ENCODE data around the gene POTEM. TPM values are rescaled to one million over a fixed set of nuclear protein-coding genes. Genes with fewer than 3 reads are reported as not detected.
A peak's percentile ranks its signal among the peaks of the same experiment; 100 is the strongest.
"Not testable (repeated sequence)": the region's sequence is repeated elsewhere in the genome, so short reads cannot be mapped to it uniquely, and the experiment has no call there.

Gene POTEM
- total and polyA plus RNA-seq, 5 donors, result not detected

- ATAC-seq; intact Hi-C loops (cut with DNase I); H3K4me3 ChIP-seq (ENCODE audit: low read length); H3K4me1 ChIP-seq (ENCODE audit: control insufficient read depth, insufficient read depth, low read length); H3K27ac ChIP-seq (ENCODE audit: low read length); H3K9me3 ChIP-seq (ENCODE audit: control insufficient read depth, low read length); H3K27me3 ChIP-seq (ENCODE audit: control insufficient read depth, insufficient read depth); DNase-seq: not testable (repeated sequence)
- WGBS, result 88% methylated on average over 9 of the region's 26 CpGs
Observed at GRCh38 chr14:19036811-19037382, 69.7 kb downstream of the POTEM start.

- H3K9me3 ChIP-seq (ENCODE audit: control insufficient read depth, low read length); H3K27ac ChIP-seq (ENCODE audit: low read length); intact Hi-C loops (cut with DNase I); H3K27me3 ChIP-seq (ENCODE audit: control insufficient read depth, insufficient read depth); ATAC-seq; H3K4me1 ChIP-seq (ENCODE audit: control insufficient read depth, insufficient read depth, low read length); H3K4me3 ChIP-seq (ENCODE audit: low read length): not testable (repeated sequence)
- peak in 2 of 3 donors; percentile 3 to 46 for DNase-seq
- WGBS, result 92% methylated on average over 13 of the region's 28 CpGs
Observed at GRCh38 chr14:19038060-19038664, 70.9 kb downstream of the POTEM start.

GRCh38 chr14:19038785-19039184, 71.6 kb downstream of the POTEM start:
- H3K27ac ChIP-seq (ENCODE audit: low read length); H3K4me3 ChIP-seq (ENCODE audit: low read length); H3K27me3 ChIP-seq (ENCODE audit: control insufficient read depth, insufficient read depth); intact Hi-C loops (cut with DNase I); DNase-seq; H3K9me3 ChIP-seq (ENCODE audit: control insufficient read depth, low read length); H3K4me1 ChIP-seq (ENCODE audit: control insufficient read depth, insufficient read depth, low read length): not testable (repeated sequence)
- ATAC-seq, result peak in 1 of 2 donors; percentile 14
- 70% methylated on average over 2 of the region's 15 CpGs for WGBS

DNA sequence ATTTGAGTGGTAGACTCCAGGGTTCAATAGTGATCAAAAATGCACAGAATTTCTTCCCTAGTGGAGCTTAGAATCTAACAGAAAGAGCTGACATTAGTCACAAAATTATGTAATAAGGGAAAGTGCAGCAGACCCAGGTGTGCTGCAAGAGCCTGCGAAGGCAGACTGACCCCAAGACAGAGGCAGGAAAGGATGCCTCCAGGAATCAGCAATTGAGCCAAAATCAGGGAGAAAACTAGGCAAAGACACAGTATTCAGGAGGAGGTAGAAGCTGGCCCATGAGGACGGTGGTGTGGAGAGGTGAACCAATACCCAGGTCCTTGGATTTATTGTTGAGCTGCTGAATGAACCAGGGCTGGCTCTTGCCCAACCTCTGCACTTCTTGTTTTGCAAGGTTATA, 76.2 kb downstream of the POTEM start:
- H3K27me3 ChIP-seq (ENCODE audit: control insufficient read depth, insufficient read depth); intact Hi-C loops (cut with DNase I); ATAC-seq; H3K27ac ChIP-seq (ENCODE audit: low read length); H3K4me1 ChIP-seq (ENCODE audit: control insufficient read depth, insufficient read depth, low read length); DNase-seq; H3K4me3 ChIP-seq (ENCODE audit: low read length); H3K9me3 ChIP-seq (ENCODE audit: control insufficient read depth, low read length): not testable (repeated sequence)
- WGBS, result 45% methylated on average over 2 of the region's 2 CpGs
